Measurements from ENCODE around the gene SELL.
A peak's percentile ranks its signal among the peaks of the same experiment; 100 is the strongest.

The SELL gene

DNA sequence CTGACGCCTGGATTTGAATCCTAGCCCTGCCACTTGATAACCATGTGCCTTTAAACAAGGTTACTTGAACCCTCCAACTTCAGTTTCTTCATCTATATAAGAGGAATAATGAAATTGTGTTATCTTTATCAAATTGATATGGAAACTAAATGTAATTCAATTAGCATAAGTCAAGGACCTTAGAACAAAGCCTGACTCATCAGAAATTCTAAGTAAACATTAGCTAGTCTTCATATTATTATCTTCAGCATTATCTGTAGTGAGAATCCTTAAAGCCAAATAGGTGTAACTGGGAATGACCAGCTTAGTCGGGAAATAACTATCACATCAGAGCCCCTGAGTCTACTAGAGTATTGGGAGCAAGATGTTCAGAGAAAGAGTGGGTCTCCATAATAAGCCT is 6.6 kb downstream of the SELL start:
- DNase-seq (ENCODE audit: low read depth) = no peak
- TF ChIP-seq, protein P1, sequence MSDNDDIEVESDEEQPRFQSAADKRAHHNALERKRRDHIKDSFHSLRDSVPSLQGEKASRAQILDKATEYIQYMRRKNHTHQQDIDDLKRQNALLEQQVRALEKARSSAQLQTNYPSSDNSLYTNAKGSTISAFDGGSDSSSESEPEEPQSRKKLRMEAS (IDR thresholded peaks at IDR 0.05; ENCODE audit: low read depth, low read length) = no peak
- TF ChIP-seq POLR2A (IDR thresholded peaks at IDR 0.05; ENCODE audit: extremely low read depth, insufficient read length) = no peak
- TF ChIP-seq, protein P2, sequence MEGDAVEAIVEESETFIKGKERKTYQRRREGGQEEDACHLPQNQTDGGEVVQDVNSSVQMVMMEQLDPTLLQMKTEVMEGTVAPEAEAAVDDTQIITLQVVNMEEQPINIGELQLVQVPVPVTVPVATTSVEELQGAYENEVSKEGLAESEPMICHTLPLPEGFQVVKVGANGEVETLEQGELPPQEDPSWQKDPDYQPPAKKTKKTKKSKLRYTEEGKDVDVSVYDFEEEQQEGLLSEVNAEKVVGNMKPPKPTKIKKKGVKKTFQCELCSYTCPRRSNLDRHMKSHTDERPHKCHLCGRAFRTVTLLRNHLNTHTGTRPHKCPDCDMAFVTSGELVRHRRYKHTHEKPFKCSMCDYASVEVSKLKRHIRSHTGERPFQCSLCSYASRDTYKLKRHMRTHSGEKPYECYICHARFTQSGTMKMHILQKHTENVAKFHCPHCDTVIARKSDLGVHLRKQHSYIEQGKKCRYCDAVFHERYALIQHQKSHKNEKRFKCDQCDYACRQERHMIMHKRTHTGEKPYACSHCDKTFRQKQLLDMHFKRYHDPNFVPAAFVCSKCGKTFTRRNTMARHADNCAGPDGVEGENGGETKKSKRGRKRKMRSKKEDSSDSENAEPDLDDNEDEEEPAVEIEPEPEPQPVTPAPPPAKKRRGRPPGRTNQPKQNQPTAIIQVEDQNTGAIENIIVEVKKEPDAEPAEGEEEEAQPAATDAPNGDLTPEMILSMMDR (IDR thresholded peaks at IDR 0.05; ENCODE audit: low read depth, low read length) = no peak
- no peak overlapping the region for H3K4me3 ChIP-seq (ENCODE audit: low read depth, low read length)

DNA sequence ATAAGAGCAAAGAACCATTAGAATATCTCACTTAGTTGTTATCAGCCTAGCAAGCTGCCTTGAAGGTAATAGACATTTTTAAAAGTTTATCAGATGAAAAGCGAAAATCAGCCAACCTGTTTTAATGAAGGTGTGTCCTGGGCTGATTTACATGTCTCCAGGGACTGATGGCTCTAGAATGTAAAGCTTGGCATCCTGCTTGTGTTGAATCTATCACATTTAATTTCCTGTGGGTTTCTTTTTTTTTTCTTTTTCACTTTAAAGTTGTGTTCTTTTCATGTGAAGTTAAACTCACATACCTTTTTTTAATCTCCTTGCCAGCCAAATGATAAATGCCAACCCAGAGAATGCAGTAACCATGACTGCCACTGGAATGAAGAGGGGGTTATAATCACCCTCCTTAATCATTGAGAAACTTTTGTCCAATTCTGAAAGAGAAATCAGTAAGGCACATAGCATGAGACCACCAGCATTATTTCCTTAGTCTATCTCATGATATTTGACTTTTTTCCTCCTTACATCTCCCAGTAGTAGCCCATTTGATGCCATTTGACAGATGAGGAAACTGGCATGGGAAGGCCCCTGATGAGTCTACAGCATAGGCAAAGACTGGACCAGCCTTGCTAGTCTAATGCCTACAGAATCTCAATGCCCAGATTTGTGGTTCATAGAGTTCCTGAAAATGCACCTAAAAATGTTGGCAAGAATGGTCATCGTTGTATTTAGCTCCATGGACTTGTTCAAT is 10.0 kb downstream of the SELL start:
- TF ChIP-seq, protein P1 (IDR thresholded peaks at IDR 0.05; ENCODE audit: low read depth, low read length) = no peak
- TF ChIP-seq, protein P2 (IDR thresholded peaks at IDR 0.05; ENCODE audit: low read depth, low read length) = no peak
- no peak for TF ChIP-seq POLR2A (IDR thresholded peaks at IDR 0.05; ENCODE audit: extremely low read depth, insufficient read length)
- no peak for TF ChIP-seq MYC (IDR thresholded peaks at IDR 0.05; ENCODE audit: low read depth, low read length)
- no peak overlapping the region for H3K4me3 ChIP-seq (ENCODE audit: low read depth, low read length)
- DNase-seq (ENCODE audit: low read depth) = no peak

DNA sequence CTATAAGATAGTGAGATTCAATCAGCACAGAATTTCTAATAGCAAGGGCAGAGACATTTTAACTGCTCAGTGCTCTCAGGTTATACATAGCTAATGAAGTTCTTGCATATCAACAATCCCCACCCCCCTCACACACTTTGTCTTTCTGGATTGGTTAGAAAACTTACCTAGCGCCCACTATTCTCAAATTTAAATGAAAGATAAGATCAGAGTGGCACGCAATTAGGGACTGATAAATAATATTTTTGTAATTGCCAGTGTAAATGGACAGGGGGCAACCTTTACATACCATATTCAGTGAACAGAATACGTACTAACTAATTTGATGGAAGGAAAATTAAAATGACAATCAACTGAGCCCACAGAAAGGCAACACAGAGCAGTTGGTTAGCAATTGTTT is 11.7 kb downstream of the SELL start:
- no peak for DNase-seq (ENCODE audit: low read depth)
- H3K4me3 ChIP-seq (ENCODE audit: low read depth, low read length) = no peak overlapping the region
- no peak for TF ChIP-seq MYC (IDR thresholded peaks at IDR 0.05; ENCODE audit: low read depth, low read length)
- TF ChIP-seq POLR2A (IDR thresholded peaks at IDR 0.05; ENCODE audit: extremely low read depth, insufficient read length) = no peak
- TF ChIP-seq, protein P1 (IDR thresholded peaks at IDR 0.05; ENCODE audit: low read depth, low read length) = no peak
- TF ChIP-seq, protein P2 (IDR thresholded peaks at IDR 0.05; ENCODE audit: low read depth, low read length) = no peak

DNA sequence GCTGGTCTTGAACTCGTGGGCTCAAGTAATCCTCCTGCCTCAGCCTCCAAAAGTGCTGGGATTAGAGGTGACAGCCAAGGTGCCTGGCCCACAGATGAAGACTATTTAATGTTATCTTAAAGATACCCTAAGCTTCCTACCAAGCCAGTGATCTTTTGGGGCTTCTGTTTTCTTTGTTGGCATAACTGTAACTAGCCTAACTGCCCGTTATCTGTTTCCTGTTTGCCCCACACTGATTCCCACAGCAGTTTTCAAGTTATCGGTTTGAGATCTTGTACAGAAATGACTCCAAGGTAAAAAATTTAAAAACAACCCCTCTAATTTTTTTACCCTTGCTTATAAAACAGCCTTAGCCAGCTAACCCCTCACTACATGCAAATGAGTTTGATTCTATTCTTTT is 12.4 kb downstream of the SELL start:
- peak; percentile 8 for DNase-seq (ENCODE audit: low read depth)
- TF ChIP-seq, protein P2 (IDR thresholded peaks at IDR 0.05; ENCODE audit: low read depth, low read length) = no peak
- no peak for TF ChIP-seq MYC (IDR thresholded peaks at IDR 0.05; ENCODE audit: low read depth, low read length)
- TF ChIP-seq, protein P1 (IDR thresholded peaks at IDR 0.05; ENCODE audit: low read depth, low read length) = no peak

DNA sequence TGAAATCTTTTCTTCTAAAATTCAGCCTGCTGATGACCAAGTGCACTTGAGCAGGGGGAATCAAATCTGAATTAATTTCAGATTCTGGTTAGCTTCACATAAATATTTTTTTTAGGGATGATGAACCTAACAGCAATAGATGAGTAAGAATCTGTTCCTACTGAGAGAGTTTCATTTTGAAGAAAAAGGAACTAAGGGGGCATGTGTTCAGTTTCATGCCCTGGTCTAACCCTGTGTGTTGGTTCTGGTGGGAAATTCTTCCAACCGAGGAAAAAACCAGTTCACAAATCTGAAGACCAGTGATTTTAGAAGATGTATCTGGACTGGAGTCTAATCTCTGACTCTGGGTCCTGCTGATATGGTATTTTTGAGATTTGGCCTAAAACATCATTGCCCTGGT is 13.7 kb downstream of the SELL start:
- no peak for DNase-seq (ENCODE audit: low read depth)
- TF ChIP-seq, protein P2 (IDR thresholded peaks at IDR 0.05; ENCODE audit: low read depth, low read length) = no peak
- TF ChIP-seq, protein P1 (IDR thresholded peaks at IDR 0.05; ENCODE audit: low read depth, low read length) = no peak
- TF ChIP-seq MYC (IDR thresholded peaks at IDR 0.05; ENCODE audit: low read depth, low read length) = no peak
- no peak for TF ChIP-seq POLR2A (IDR thresholded peaks at IDR 0.05; ENCODE audit: extremely low read depth, insufficient read length)
- no peak overlapping the region for H3K4me3 ChIP-seq (ENCODE audit: low read depth, low read length)

More for the DNA sequence above, 12.4 kb downstream of the SELL start:
- no peak overlapping the region for H3K4me3 ChIP-seq (ENCODE audit: low read depth, low read length)
